HG02642 (cell line): ENCODE measurements around the gene DHX29.

ENCODE experiments used
- ATAC-seq: cut with Tn5 transposase; IDR thresholded peaks from one replicate; pipeline ENCODE4 v1.9.1; 2021; ENCODE audit warnings: mild to moderate bottlenecking; ENCODE audit not compliant: unreplicated experiment, poor library complexity

DHX29 gene, protein sequence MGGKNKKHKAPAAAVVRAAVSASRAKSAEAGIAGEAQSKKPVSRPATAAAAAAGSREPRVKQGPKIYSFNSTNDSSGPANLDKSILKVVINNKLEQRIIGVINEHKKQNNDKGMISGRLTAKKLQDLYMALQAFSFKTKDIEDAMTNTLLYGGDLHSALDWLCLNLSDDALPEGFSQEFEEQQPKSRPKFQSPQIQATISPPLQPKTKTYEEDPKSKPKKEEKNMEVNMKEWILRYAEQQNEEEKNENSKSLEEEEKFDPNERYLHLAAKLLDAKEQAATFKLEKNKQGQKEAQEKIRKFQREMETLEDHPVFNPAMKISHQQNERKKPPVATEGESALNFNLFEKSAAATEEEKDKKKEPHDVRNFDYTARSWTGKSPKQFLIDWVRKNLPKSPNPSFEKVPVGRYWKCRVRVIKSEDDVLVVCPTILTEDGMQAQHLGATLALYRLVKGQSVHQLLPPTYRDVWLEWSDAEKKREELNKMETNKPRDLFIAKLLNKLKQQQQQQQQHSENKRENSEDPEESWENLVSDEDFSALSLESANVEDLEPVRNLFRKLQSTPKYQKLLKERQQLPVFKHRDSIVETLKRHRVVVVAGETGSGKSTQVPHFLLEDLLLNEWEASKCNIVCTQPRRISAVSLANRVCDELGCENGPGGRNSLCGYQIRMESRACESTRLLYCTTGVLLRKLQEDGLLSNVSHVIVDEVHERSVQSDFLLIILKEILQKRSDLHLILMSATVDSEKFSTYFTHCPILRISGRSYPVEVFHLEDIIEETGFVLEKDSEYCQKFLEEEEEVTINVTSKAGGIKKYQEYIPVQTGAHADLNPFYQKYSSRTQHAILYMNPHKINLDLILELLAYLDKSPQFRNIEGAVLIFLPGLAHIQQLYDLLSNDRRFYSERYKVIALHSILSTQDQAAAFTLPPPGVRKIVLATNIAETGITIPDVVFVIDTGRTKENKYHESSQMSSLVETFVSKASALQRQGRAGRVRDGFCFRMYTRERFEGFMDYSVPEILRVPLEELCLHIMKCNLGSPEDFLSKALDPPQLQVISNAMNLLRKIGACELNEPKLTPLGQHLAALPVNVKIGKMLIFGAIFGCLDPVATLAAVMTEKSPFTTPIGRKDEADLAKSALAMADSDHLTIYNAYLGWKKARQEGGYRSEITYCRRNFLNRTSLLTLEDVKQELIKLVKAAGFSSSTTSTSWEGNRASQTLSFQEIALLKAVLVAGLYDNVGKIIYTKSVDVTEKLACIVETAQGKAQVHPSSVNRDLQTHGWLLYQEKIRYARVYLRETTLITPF (N-terminal part only)

DNA sequence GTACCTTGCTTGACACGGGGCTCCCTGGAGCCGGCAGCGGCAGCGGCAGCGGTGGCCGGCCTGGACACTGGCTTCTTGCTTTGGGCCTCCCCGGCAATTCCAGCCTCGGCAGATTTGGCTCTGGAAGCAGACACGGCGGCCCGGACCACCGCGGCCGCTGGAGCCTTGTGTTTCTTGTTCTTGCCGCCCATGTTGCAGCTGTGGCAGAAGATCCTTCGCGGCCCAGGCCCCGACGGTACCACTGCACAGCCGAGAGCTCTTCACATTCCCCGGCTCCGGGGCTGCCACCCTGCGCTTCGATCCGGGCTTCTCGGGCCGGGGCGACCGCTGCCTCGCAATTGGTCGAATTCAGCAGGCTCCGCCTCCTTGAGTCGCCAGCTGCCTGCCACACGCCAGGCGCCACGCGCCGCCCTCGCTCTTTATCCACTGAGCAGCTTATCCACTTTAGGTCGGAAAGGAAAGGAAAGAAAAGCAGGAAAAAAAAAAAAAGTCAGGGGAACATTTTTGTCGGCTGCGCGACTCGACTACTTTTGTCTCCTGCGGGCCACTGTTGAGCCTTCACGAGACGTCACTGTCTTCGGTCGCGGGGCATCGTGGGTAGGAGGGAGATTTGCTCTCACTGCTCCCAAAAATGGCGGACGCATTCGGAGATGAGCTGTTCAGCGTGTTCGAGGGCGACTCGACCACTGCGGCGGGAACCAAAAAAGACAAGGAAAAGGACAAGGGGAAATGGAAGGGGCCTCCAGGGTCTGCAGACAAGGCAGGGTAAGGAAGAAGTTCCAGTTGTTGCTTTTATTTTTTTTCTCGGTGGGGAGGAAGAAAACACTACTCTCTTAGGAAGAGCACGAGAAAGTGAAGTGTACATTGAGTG is at the start of gene DHX29, which contains the start of gene MTREX:
Gene DHX29, minus strand, starts transcription at position 312 of the 871 bp plus-strand sequence. Its CDS starts 121 bp downstream, at position 191.
Gene MTREX, plus strand, starts transcription at position 607 of the 871 bp plus-strand sequence. Its CDS starts 25 bp downstream, at position 632.
- ATAC-seq: peak; percentile 95

DNA sequence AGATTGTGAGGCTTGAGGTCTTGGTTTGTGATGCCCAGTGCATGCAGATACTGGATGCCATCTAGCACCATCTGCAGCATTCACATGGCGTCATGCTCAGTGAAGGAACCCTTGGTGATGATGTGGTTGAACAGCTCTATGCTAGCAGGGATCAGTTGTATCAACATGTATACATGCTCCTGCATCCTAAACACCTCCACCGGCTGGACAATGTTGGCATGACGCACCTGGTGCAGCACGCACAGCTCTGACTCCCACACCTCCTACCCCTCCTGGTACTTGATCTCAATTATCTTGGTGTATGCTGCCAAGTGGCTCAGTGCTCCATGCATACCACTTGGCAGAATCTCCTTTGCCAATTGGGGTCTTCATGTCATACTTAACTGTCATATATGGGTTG is 49.4 kb upstream of the DHX29 start:
- ATAC-seq: no peak

DNA sequence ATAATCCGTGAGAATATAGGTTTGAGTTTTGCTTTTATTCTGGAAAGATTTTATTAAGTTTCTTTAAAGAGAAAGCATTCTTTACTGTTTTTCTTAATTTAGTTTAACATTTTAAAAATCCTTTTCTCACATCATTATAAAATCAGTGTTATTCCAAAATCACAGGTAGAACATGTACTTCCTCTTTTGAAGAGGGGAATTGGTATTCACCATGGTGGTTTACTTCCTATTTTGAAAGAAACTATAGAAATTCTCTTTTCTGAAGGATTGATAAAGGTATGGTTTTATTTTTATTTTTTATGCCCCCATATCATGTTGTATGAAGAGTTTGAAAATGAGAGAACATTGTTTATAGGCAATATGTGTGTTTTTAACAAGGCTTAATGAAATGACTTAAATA is 43.3 kb upstream of the DHX29 start:
- ATAC-seq: no peak

DNA sequence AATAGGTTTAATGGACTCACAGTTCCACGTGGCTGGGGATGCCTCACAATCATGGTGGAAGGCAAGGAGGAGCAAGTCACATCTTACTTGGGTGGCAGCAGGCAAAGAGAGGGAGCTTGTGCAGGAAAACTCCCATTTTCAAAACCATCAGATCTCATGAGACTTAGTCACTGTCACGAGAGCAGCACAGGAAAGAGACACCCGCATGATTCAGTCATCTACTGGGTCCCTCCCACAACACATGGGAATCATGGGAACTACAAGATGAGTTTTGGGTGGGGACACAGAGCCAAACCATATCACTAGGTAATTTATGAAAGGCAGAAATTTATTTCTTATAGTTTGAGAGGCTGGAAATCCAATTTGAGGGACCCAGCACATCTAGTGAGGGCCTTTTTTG is 40.3 kb upstream of the DHX29 start:
- no peak for ATAC-seq

DNA sequence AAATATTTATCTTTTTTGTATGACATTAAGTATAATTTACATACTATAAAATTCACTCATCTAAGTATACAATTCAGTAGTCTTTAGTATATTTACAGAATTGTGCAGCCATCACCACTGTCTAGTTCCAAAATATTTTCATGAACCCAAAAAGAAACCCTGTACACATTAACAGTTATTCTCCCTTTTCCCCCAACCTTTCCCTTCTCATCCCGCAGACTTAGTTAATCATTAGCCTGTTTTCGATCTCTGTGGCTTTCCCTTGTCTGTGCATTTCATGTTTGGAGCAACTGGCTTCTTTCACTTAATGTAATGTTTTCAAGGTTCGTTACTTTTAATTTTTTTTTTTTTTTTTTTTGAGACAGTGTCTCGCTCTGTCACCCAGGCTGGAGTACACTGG is 37.8 kb upstream of the DHX29 start:
- no peak for ATAC-seq

DNA sequence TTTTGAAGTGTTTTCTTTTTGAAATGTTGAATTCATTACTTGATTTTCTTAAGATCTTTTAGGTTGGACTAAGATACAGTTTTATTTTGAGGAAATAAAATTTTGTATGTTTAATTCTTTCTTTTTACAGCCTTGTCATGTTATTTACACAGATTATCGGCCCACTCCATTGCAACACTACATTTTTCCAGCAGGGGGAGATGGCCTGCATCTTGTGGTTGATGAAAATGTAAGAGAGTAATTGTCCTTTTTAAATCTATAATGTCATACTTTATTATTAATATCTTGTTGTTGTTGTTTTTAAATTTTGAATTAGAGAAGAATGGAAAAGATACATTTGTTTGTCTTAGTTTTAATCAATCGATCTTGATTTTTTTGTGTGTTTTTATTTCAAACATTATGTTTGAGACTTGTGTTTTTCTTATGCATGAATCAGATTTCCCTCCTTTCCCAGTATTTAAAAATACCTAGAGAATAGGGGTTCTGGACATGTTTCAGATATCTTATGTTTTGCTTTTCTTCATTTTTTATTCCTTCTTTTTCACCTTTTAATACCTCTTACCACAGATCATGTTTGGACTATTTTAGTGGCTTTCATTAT is 37.0 kb upstream of the DHX29 start:
- no peak for ATAC-seq

DNA sequence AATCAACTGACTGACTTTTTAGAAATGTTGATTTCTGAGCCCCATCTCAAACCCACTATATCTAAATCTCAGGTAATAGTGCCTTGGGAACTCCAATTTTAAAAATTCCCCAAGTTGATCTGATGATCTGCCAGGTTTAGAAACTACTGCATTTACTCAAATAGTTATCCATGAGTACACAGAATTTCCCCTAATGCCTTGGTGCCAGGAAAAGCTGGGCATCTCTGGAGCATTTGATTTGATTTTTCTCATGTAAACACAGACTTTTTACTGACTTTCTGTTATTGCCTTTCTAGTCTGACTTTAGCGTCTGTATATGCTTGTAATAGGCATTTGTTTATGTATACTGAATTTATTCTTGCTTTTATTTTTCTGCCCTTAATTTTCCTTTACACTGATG is 36.1 kb upstream of the DHX29 start:
- no peak for ATAC-seq

DNA sequence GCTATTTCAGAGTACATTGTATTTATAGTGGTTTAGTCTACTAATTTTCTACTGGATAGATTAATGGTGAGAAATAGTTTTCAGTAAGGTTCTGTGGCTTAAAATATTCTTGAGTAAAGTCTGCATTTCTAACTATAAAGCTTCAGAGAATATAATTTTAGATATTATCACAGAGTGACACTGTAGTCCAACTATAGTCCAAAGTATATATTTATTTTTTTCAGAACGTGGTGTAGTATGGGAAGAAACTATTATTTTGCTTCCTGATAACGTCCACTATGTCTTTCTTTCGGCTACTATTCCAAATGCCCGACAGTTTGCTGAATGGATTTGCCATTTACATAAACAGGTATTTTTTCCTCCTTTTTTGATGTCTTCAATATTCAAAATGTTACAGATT is 35.6 kb upstream of the DHX29 start:
- no peak for ATAC-seq

DNA sequence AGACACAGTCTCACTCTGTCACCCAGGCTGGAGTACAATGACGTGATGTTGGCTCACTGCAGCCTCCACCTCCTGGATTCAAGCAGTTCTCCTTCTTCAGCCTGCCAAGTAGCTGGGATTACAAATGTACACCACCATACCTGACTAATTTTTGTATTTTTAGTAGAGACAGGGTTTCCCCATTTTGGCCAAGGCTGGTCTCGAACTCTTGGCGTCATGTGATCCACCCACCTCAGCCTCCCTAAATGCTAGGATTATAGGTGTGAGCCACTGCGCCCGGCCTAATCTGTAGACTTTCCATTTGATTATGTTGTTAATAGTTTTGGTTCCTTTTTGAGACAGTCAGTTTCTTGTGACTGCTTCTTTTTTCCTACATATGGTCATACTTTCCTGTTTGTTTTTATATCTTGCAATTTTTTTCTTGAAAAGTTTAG is 31.3 kb upstream of the DHX29 start:
- ATAC-seq: peak; percentile 79

DNA sequence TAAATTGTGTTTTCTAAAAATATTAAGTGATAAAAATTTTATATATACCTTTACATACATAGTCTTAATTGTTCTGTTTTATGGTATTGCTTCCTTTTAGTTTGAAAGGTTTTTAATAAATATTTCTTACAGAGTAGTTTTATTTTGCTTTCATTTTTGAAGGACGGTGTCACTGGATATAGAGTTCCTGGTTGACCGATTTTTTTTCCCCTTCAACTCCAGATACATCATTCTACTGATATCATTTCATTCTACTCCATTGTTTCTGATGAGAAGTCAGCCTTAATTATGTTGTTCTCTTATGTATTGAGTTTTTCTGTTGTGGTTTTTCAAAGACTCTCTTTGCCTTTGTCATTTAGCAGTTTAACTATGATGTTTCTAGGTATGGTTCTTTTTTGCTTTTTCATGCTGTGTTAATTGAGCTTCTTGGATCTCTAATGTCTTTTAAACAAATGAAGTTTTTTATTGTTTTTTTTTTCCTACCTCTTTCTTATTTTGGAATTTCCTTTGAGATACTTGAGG is 30.7 kb upstream of the DHX29 start:
- ATAC-seq: no peak

DNA sequence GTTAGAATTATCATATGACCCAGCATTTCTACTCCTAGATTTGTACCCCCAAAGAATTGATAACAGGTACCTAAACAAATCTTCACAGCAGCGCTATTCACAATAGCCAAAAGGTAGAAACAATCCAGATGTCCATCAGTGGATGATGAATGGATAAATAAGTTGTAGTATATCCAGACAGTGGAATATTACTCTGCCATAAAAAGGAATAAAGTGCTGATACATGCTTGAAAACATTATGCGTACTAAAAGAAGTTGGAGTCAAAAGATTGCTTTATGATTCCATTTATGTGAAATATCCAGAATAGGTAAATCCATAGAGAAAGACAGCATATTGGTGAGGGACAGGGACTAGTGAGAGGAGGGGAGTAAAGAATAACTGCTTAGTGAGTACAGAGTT is 26.3 kb upstream of the DHX29 start:
- no peak for ATAC-seq

DNA sequence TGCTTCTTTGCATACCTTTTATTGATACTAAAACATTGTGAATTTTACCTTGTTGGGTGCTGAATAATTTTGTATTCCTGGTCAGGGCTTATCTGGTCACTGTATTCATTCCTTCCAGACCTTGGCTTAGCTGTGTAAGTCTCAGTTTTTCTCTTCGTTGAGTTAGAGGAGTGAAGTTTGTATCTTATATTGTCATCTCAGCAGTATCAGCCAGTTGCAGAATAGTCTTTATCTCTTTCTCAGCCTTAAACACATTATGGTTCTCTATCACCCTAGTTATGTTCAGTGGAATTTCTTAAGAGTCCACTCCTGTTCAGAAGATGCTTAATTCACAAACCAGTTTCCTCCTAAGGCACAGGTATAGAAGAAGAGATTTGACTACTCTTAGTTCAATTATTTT is 25.5 kb upstream of the DHX29 start:
- no peak for ATAC-seq

DNA sequence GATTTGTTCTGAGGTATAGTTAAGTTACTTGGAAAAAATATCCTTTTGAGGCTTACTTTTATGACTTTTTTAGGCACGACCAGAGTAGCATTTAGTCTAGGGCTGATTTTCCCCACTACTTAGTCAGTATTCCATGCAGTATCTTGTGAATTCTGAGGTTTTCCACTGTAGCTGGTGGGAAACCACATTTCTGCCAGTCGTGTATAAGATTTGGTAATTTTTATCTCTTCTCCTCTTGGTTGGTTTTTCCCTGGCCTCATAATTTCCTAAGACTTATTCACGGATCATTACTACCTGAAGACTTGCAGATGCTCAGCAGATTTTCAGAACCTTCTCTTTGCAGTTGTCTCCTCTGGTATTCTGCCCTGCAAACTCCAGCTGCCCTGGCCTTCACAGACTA is 23.8 kb upstream of the DHX29 start:
- no peak for ATAC-seq

DNA sequence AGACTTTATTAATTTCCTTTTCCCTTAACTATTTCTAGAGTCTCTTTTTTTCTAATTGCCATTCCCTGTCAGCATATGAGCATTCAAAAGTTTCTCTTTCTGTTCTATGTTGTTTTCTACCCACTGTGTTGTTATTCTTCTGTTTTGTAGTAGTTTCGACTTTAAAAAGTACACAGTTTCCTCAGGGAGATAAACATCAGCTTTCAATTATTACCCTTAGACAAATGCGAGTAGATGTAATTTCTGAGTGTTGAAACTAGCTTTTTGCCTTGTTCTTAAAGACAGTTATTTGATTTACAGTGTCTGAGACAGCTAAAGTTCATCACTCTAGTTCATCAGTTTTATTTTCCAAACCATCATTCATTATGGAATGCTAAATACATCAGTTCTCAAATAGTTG is 19.8 kb upstream of the DHX29 start:
- no peak for ATAC-seq

DNA sequence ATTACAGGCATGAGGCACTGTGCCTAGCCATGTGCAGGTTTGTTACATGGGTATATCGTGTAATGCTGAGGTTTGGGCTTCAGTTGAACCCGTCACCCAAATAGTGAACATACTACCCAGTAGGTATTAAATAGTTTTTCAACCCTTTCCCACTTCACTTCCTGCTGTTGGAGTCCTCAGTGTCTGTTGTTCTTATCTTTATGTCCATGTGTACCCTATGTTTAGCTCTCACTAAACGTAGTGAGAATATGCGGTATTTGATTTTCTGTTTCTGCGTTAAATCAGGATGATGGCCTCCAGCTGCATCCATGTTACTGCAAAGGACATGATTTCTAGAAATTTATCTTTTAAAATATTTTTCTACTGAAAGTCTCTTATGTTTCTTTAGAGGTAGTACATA is 18.1 kb upstream of the DHX29 start:
- no peak for ATAC-seq

DNA sequence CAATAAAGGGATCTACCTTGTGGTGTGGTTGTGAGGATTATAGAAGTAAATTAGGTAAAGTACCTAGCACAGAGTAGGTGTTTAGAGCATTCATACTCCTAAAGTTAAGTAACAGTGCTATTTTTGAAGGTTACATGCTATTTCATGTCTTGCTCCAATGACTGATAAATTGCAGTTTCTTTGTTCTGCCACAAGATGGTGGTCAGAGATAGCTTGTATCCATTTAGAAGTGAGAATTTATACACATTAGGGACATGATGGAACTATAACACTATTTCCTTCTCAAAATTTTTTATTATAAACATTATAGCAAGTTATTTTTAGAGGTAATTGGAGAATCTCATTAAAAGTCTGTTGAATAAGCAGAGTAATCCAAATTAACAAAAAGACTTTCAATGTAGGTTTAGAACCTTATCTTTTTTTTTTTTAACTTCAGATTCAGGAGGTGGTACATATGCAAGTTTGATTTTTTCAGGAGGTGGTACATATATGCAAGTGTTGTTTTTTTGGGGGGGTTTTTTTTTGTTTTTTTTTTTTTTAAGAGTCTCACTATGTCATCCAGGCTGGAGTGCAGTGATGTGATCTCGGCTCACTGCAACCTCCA is 17.4 kb upstream of the DHX29 start:
- ATAC-seq: peak; percentile 58

DNA sequence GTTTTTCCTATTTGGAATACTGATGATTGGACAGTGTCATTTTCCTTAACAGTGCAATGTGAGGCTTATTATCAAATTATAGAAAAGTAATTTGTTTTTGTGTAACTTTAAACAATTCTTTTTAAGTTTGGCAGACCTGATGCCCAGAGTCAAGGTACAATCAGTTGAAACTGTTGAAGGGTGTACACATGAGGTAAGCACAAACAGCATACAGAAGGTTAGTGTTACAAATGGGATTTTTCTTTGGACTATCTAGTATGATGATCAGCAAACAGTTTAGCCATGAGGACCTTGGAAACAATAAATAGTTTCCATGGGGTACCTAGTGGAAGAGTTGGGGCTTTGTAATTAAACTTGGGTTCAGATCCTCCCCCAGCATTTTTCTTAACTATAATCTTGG is 16.5 kb upstream of the DHX29 start:
- no peak for ATAC-seq

DNA sequence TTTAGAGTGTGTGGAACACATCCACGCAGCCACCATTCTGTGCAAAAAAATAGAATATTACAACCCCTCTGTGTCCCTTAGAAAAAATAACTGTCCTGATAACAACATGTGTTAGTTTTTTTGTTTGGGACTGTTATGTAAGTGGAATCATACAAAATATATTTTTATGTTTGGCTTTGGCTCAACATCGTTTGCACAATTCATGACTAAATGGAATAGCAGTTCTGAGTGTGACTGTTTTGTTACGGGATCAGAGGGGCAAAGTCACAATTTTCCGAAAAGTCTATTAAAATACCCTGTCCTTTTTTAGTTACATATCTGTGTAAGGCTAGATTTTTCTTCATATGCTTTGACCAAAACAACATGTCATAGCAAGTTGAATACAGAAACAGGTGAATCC is 13.1 kb upstream of the DHX29 start:
- ATAC-seq: no peak

DNA sequence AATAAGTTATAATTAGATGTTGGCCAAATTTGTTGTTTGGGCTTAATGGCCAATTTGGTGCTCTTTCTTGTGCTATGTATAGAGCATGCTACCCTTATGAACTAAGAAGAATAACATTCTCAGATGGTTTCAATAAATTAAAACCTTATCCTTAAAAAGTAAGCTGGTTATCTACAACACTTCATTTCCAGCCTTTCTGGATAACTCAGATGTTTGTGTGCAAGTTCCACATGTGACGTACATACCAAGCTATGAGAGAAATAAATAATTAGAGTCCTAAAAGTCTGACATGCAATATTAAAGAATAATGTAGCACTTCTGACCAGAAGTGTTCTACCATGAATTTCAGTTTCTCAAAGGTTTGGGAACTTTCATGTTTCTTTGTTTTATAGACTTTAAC is 12.0 kb upstream of the DHX29 start:
- no peak for ATAC-seq
